IMR-90 (cell line): Measurements from ENCODE around the gene RPL21. TPM values are rescaled to one million over a fixed set of nuclear protein-coding genes. Genes with fewer than 3 reads are reported as not detected.

Experiments used
- ATAC-seq: fragments of 200-7000 bp; cut with Tn5 transposase; 2 replicates; pipeline ENCODE4 v1.9.1; 2020; ENCODE audit warnings: low read depth, mild to moderate bottlenecking, moderate library complexity
- BruUV-seq: library from RNA; stranded (reverse); fragments of 400-500 nt; replicated peaks from 2 replicates; lab custom pipeline; 2021; lab: Mats Ljungman, UMichigan
- CTCF ChIA-PET: fragments of 300-600 bp; formaldehyde crosslinking; extraction: SDS; loops from one replicate; lab custom pipeline; 2021; ENCODE audit warnings: antibody characterized with exemption; lab: Yijun Ruan, JAX
- POLR2A ChIA-PET: fragments of 300-600 bp; sonication (Branson Sonifier 250); formaldehyde crosslinking; loops from one replicate; lab custom pipeline; 2022; ENCODE audit warnings: antibody characterized with exemption; ENCODE audit not compliant: unreplicated experiment; lab: Charles Lee
- DNase-seq: peaks from one replicate; pipeline ENCODE4 v3.0.0; 2013
- H2AFZ ChIP-seq: replicated peaks from 2 replicates; pipeline ENCODE3; 2013; ENCODE audit warnings: low read length, mild to moderate bottlenecking; ENCODE audit not compliant: poor library complexity
- H2AK5ac ChIP-seq: 2 replicates; pipeline ENCODE4 v1.6.1; 2013; ENCODE audit warnings: low read depth, low read length, inconsistent platforms
- H2AK9ac ChIP-seq: replicated peaks from 2 replicates; pipeline ENCODE3; 2013; ENCODE audit warnings: mild to moderate bottlenecking, low read depth, low read length, moderate library complexity; ENCODE audit not compliant: poor library complexity
- H2BK120ac ChIP-seq: 2 replicates; pipeline ENCODE4 v1.6.1; 2013; ENCODE audit warnings: low read depth, low read length, inconsistent platforms
- H2BK15ac ChIP-seq: 3 replicates; pipeline ENCODE4 v1.6.1; 2013; ENCODE audit warnings: low read depth, low read length, inconsistent platforms
- H2BK20ac ChIP-seq: 2 replicates; pipeline ENCODE4 v1.6.1; 2013; ENCODE audit warnings: low read depth, mild to moderate bottlenecking, inconsistent platforms, low read length, moderate library complexity
- H2BK5ac ChIP-seq: 2 replicates; pipeline ENCODE4 v1.6.1; 2013; ENCODE audit warnings: mild to moderate bottlenecking, low read depth, low read length, inconsistent platforms; ENCODE audit not compliant: poor library complexity, severe bottlenecking
- H3K14ac ChIP-seq: replicated peaks from 2 replicates; pipeline ENCODE4 v1.6.1; 2013; ENCODE audit warnings: low read depth, low read length, inconsistent platforms
- H3K18ac ChIP-seq: 2 replicates; pipeline ENCODE4 v1.6.1; 2013; ENCODE audit warnings: low read depth, low read length, control low read depth
- H3K23ac ChIP-seq: 2 replicates; pipeline ENCODE4 v1.6.1; 2013; ENCODE audit warnings: low read depth, low read length, inconsistent platforms
- H3K27ac ChIP-seq: 2 replicates; pipeline ENCODE4 v1.5.1; 2013; ENCODE audit warnings: mild to moderate bottlenecking, control low read depth, low read length; ENCODE audit not compliant: insufficient read depth
- H3K27me3 ChIP-seq: 2 replicates; pipeline ENCODE4 v1.6.1; 2013; ENCODE audit warnings: low read length; ENCODE audit not compliant: control insufficient read depth, insufficient read depth
- H3K36me3 ChIP-seq: 2 replicates; pipeline ENCODE4 v1.6.1; 2013; ENCODE audit warnings: low read length, mixed read lengths; ENCODE audit not compliant: control insufficient read depth, insufficient read depth
- H3K4ac ChIP-seq: 2 replicates; pipeline ENCODE4 v1.6.1; 2013; ENCODE audit warnings: low read depth, low read length, inconsistent platforms
- H3K4me1 ChIP-seq: 2 replicates; pipeline ENCODE4 v1.6.1; 2013; ENCODE audit warnings: low read length, mixed read lengths; ENCODE audit not compliant: control insufficient read depth, insufficient read depth
- H3K4me2 ChIP-seq: 2 replicates; pipeline ENCODE4 v1.6.1; 2013; ENCODE audit warnings: low read depth, mild to moderate bottlenecking, control low read depth, low read length, moderate library complexity
- H3K4me3 ChIP-seq: 2 replicates; pipeline ENCODE4 v1.5.1; 2013; ENCODE audit warnings: low read depth, mild to moderate bottlenecking, control low read depth, low read length, moderate library complexity; ENCODE audit not compliant: insufficient read depth
- H3K56ac ChIP-seq: 2 replicates; pipeline ENCODE4 v1.6.1; 2013; ENCODE audit warnings: low read length, inconsistent platforms; ENCODE audit not compliant: insufficient read depth; ENCODE audit errors: extremely low read depth
- H3K79me1 ChIP-seq, 2 experiments: 2 replicates each; pipeline ENCODE4 v1.6.1; 2013; ENCODE audit warnings: low read length in 2 of 2, inconsistent platforms in 1 of 2, low read depth in 1 of 2
- H3K9ac ChIP-seq: 2 replicates; pipeline ENCODE4 v1.6.1; 2013; ENCODE audit warnings: low read depth, low read length, control low read depth
- H3K9me1 ChIP-seq: 2 replicates; pipeline ENCODE4 v1.6.1; 2013; ENCODE audit warnings: low read length, inconsistent platforms; ENCODE audit not compliant: insufficient read depth
- H3K9me3 ChIP-seq: 2 replicates; pipeline ENCODE4 v1.6.1; 2013; ENCODE audit warnings: low read length; ENCODE audit not compliant: control insufficient read depth, insufficient read depth
- H4K20me1 ChIP-seq: 2 replicates; pipeline ENCODE4 v1.6.1; 2013; ENCODE audit warnings: low read length, inconsistent platforms; ENCODE audit not compliant: insufficient read depth
- H4K5ac ChIP-seq: 2 replicates; pipeline ENCODE4 v1.6.1; 2013; ENCODE audit warnings: mild to moderate bottlenecking, low read depth, low read length, control low read depth
- H4K8ac ChIP-seq, 2 experiments: 2 replicates each; pipeline ENCODE4 v1.6.1; 2013; ENCODE audit warnings: low read depth in 2 of 2, low read length in 2 of 2, control low read depth in 1 of 2, inconsistent platforms in 1 of 2
- H4K91ac ChIP-seq: 2 replicates; pipeline ENCODE4 v1.6.1; 2013; ENCODE audit warnings: low read depth, low read length, inconsistent platforms; ENCODE audit not compliant: insufficient read depth
- BHLHE40 ChIP-seq: fragments of 150-350 bp; IDR thresholded peaks from 2 replicates; pipeline ENCODE4 v1.6.1; 2016; ENCODE audit warnings: mild to moderate bottlenecking, low read depth, low read length
- CEBPB ChIP-seq: IDR thresholded peaks from 2 replicates; pipeline ENCODE4 v1.6.1; 2012; ENCODE audit warnings: low read depth, low read length, improper control_type of control experiment
- CHD1 ChIP-seq: IDR thresholded peaks from 2 replicates; pipeline ENCODE4 v1.6.1; 2012; ENCODE audit warnings: low read depth, low read length, improper control_type of control experiment
- CTCF ChIP-seq: conservative IDR thresholded peaks from 2 replicates; pipeline ENCODE4 v1.5.1; 2012; ENCODE audit warnings: mild to moderate bottlenecking, low read depth, low read length, improper control_type of control experiment
- ELK1 ChIP-seq: fragments of 150-350 bp; IDR thresholded peaks from 2 replicates; pipeline ENCODE4 v1.6.1; 2016; ENCODE audit warnings: low read depth, mild to moderate bottlenecking, low read length, moderate library complexity, borderline replicate concordance
- FOS ChIP-seq: fragments of 150-350 bp; IDR thresholded peaks from 2 replicates; pipeline ENCODE4 v1.6.1; 2016; ENCODE audit warnings: low read depth, low read length
- MAFK ChIP-seq: IDR thresholded peaks from 2 replicates; pipeline ENCODE4 v1.6.1; 2012; ENCODE audit warnings: low read depth, low read length, improper control_type of control experiment
- MAZ ChIP-seq: IDR thresholded peaks from 2 replicates; pipeline ENCODE4 v1.6.1; 2012; ENCODE audit warnings: low read depth, mild to moderate bottlenecking, low read length, improper control_type of control experiment, moderate library complexity, borderline replicate concordance
- MXI1 ChIP-seq: IDR thresholded peaks from 2 replicates; pipeline ENCODE4 v1.6.1; 2012; ENCODE audit warnings: low read depth, mild to moderate bottlenecking, low read length, moderate library complexity, borderline replicate concordance
- NFE2L2 ChIP-seq: fragments of 150-350 bp; IDR thresholded peaks from 2 replicates; pipeline ENCODE4 v1.6.1; 2016; ENCODE audit warnings: low read depth, mild to moderate bottlenecking, low read length
- POLR2A ChIP-seq: IDR thresholded peaks from 2 replicates; pipeline ENCODE4 v1.6.1; 2012; ENCODE audit warnings: mild to moderate bottlenecking, low read depth, low read length
- RAD21 ChIP-seq: IDR thresholded peaks from 2 replicates; pipeline ENCODE4 v1.6.1; 2012; ENCODE audit warnings: low read length, improper control_type of control experiment
- RCOR1 ChIP-seq: IDR thresholded peaks from 2 replicates; pipeline ENCODE4 v1.6.1; 2012; ENCODE audit warnings: mild to moderate bottlenecking, low read length, improper control_type of control experiment; ENCODE audit not compliant: insufficient replicate concordance
- RFX5 ChIP-seq: IDR thresholded peaks from 2 replicates; pipeline ENCODE4 v1.8.0; 2012; ENCODE audit warnings: low read depth, mild to moderate bottlenecking, low read length, moderate library complexity
- SMC3 ChIP-seq: fragments of 150-350 bp; IDR thresholded peaks from 2 replicates; pipeline ENCODE4 v1.6.1; 2016; ENCODE audit warnings: low read depth, mild to moderate bottlenecking, antibody characterized with exemption, low read length, moderate library complexity
- WGBS, 2 experiments: methylation state at CpG; one replicate each; pipeline versions ENCODE4 v1.1.5 to v1.1.7; 2013; ENCODE audit warnings: missing lambda C conversion rate in 2 of 2; ENCODE audit not compliant: insufficient read length in 1 of 2; ENCODE audit errors: extremely low coverage in 2 of 2; 5-methylcytosine and 5-hydroxymethylcytosine counted together
- dilution Hi-C: fragments of 300-500 bp; cut with HindIII; formaldehyde crosslinking; loops from one replicate; pipeline ENCODE4 v1.14.3; 2018; ENCODE audit warnings: low sequenced_read_pairs; ENCODE audit not compliant: unreplicated experiment
- in situ Hi-C: fragments of 300-500 bp; cut with MboI; formaldehyde crosslinking; loops from 3 replicates; pipeline ENCODE4 v1.14.3; 2019; ENCODE audit warnings: low sequenced_read_pairs, inconsistent platforms, mixed read lengths
- intact Hi-C: fragments of 100-400 bp; cut with micrococcal nuclease; formaldehyde crosslinking; loops from 2 replicates; pipeline ENCODE4 v1.10.0; 2022
- polyA plus RNA-seq, 3 experiments: library from polyadenylated mRNA; depleted of rRNA; stranded (reverse); fragments of >200 nt; gene quantifications; 2 replicates each; pipeline ENCODE4 v1.2.3, GENCODE V29; 2012; ENCODE audit warnings: low replicate concordance in 1 of 3
- total RNA-seq: library from RNA; depleted of rRNA; stranded (reverse); fragments of >200 nt; gene quantifications from 2 replicates; pipeline ENCODE4 v1.2.3, GENCODE V29; 2012
- TF ChIP-seq, protein P1 (sequence below): fragments of 150-350 bp; IDR thresholded peaks from 2 replicates; pipeline ENCODE4 v1.6.1; 2017; ENCODE audit warnings: mild to moderate bottlenecking, antibody characterized with exemption, low read length, low read depth

RPL21 gene
- total and polyA plus RNA-seq, 2 of the 4 experiments (the other 2 are of a cell fraction) = 912 to 1,160 TPM

- dilution Hi-C loops = no loop called here
- H4K5ac ChIP-seq = no peak overlapping the region
- no peaks in the 10 kb centered on the region for H3K4me1 ChIP-seq
- H2AK5ac ChIP-seq = no peak overlapping the region
- H3K14ac ChIP-seq = no peak overlapping the region
- no peaks in the 10 kb centered on the region for H3K79me1 ChIP-seq
- no peak overlapping the region for H3K56ac ChIP-seq
- no CpG with 5 or more reads among the region's 5 CpGs for WGBS, 2 experiments
- intact Hi-C loops = no loop called here
- no peaks in the 10 kb centered on the region for H3K9me3 ChIP-seq
- H2BK20ac ChIP-seq = no peak overlapping the region
- H4K8ac ChIP-seq = no peak overlapping the region
- H3K27ac ChIP-seq = no peak overlapping the region
- H3K36me3 ChIP-seq = no peaks in the 10 kb centered on the region
- TF ChIP-seq ELK1 (no peak), CTCF (no peak), CHD1 (no peak), MAZ (no peak), MXI1 (no peak), BHLHE40 (no peak), MAFK (no peak), RCOR1 (no peak), NFE2L2 (no peak), SMC3 (no peak), CEBPB (no peak), RAD21 (no peak), POLR2A (no peak), FOS (no peak), RFX5 (no peak)
- TF ChIP-seq, protein P1, sequence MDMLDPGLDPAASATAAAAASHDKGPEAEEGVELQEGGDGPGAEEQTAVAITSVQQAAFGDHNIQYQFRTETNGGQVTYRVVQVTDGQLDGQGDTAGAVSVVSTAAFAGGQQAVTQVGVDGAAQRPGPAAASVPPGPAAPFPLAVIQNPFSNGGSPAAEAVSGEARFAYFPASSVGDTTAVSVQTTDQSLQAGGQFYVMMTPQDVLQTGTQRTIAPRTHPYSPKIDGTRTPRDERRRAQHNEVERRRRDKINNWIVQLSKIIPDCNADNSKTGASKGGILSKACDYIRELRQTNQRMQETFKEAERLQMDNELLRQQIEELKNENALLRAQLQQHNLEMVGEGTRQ = no peak
- POLR2A ChIA-PET = no interaction called here
- H3K4me2 ChIP-seq = no peak overlapping the region
- no peak overlapping the region for H2BK120ac ChIP-seq
- no peak overlapping the region for H2AK9ac ChIP-seq
- H3K18ac ChIP-seq = no peak overlapping the region
- no peak overlapping the region for H2BK5ac ChIP-seq
- DNase-seq = no peak
- no TSS peak for BruUV-seq
- in situ Hi-C loops = no loop called here
- no peak overlapping the region for H3K9ac ChIP-seq
- no peaks in the 10 kb centered on the region for H3K27me3 ChIP-seq
- H3K4ac ChIP-seq = no peak overlapping the region
- ATAC-seq = no peak
- no peak overlapping the region for H3K23ac ChIP-seq
- no peaks in the 10 kb centered on the region for H3K9me1 ChIP-seq
- no peak overlapping the region for H3K4me3 ChIP-seq
- no peak overlapping the region for H2BK15ac ChIP-seq
- no peak overlapping the region for H4K91ac ChIP-seq
- CTCF ChIA-PET = interaction anchor here (0.6 kb wide), 1 partner anchor 11 kb away, joined by 3 read pairs; no protein-coding TSS in a partner anchor
- H2AFZ ChIP-seq = no peak overlapping the region
- no peaks in the 10 kb centered on the region for H4K20me1 ChIP-seq
Measured at GRCh38 chr13:27242702-27243101, 8.7 kb upstream of the RPL21 start.
